GM23338 (cell line): ENCODE measurements around the gene OR10P1. TPM values are rescaled to one million over a fixed set of nuclear protein-coding genes. Genes with fewer than 3 reads are reported as not detected.

Source experiments
- ATAC-seq: fragments of 200-7000 bp; cut with Tn5 transposase; 3 replicates; pipeline ENCODE4 v1.9.1; 2020
- DNase-seq: peaks from one replicate; pipeline ENCODE4 v3.0.0-alpha.2; 2015; ENCODE audit warnings: low spot score
- H2AFZ ChIP-seq: fragments of 200-600 bp; sonication (generic); 2 replicates; pipeline ENCODE4 v1.8.0; 2016; ENCODE audit warnings: antibody characterized with exemption, mild to moderate bottlenecking, moderate library complexity
- H3F3A ChIP-seq: fragments of 200-600 bp; sonication (generic); replicated peaks from 2 replicates; pipeline ENCODE4 v1.8.0; 2017; ENCODE audit warnings: antibody characterized with exemption, mixed run types, low read depth
- H3K27ac ChIP-seq: fragments of 200-600 bp; sonication (generic); 2 replicates; pipeline ENCODE4 v1.6.1; 2016; ENCODE audit warnings: low read depth
- H3K27me3 ChIP-seq: fragments of 200-600 bp; sonication (generic); 2 replicates; pipeline ENCODE4 v1.8.0; 2016; ENCODE audit warnings: mild to moderate bottlenecking, mixed run types, moderate library complexity; ENCODE audit not compliant: insufficient read depth
- H3K36me3 ChIP-seq: fragments of 200-600 bp; sonication (generic); 2 replicates; pipeline ENCODE4 v1.8.0; 2016; ENCODE audit warnings: mild to moderate bottlenecking; ENCODE audit not compliant: insufficient read depth
- H3K4me1 ChIP-seq: fragments of 200-600 bp; sonication (generic); 2 replicates; pipeline ENCODE4 v1.8.0; 2016; ENCODE audit warnings: mild to moderate bottlenecking, moderate library complexity; ENCODE audit not compliant: insufficient read depth
- H3K4me2 ChIP-seq: fragments of 200-600 bp; sonication (generic); 2 replicates; pipeline ENCODE4 v1.7.1; 2017; ENCODE audit warnings: mixed run types
- H3K4me3 ChIP-seq: fragments of 200-600 bp; sonication (generic); 2 replicates; pipeline ENCODE4 v1.6.1; 2016; ENCODE audit warnings: mixed run types
- H3K79me2 ChIP-seq: fragments of 200-600 bp; sonication (generic); replicated peaks from 2 replicates; pipeline ENCODE4 v1.8.0; 2017; ENCODE audit warnings: mild to moderate bottlenecking; ENCODE audit not compliant: insufficient read depth
- H3K9me2 ChIP-seq: fragments of 200-600 bp; sonication (generic); 2 replicates; pipeline ENCODE4 v1.8.0; 2017; ENCODE audit not compliant: insufficient read depth
- H4K20me1 ChIP-seq: fragments of 200-600 bp; sonication (generic); replicated peaks from 2 replicates; pipeline ENCODE4 v1.8.0; 2017; ENCODE audit warnings: mild to moderate bottlenecking; ENCODE audit not compliant: insufficient read depth
- H3K27ac Mint-ChIP-seq: 2 replicates; pipeline ENCODE4 v1.8.0; 2020; ENCODE audit warnings: inconsistent platforms, mild to moderate bottlenecking, moderate library complexity, mixed read lengths
- H3K27me3 Mint-ChIP-seq: 3 replicates; pipeline ENCODE4 v1.8.0; 2022; ENCODE audit warnings: low read depth, mild to moderate bottlenecking, moderate library complexity, mixed read lengths, inconsistent platforms; ENCODE audit not compliant: insufficient read depth, poor library complexity
- H3K36me3 Mint-ChIP-seq: 3 replicates; pipeline ENCODE4 v1.8.0; 2021; ENCODE audit warnings: low read depth, mild to moderate bottlenecking, inconsistent platforms, moderate library complexity, mixed read lengths
- H3K4me1 Mint-ChIP-seq: 3 replicates; pipeline ENCODE4 v1.8.0; 2020; ENCODE audit warnings: mild to moderate bottlenecking, inconsistent platforms, mixed read lengths
- H3K4me3 Mint-ChIP-seq: 3 replicates; pipeline ENCODE4 v1.8.0; 2021; ENCODE audit warnings: moderate library complexity, mild to moderate bottlenecking, inconsistent platforms, mixed read lengths
- H3K9me3 Mint-ChIP-seq: 3 replicates; pipeline ENCODE4 v1.8.0; 2020; ENCODE audit warnings: moderate library complexity, mild to moderate bottlenecking, inconsistent platforms, mixed read lengths
- CREB1 ChIP-seq: fragments of 250-450 bp; sonication (Bioruptor Pico); IDR thresholded peaks from 2 replicates; pipeline ENCODE4 v1.5.0; 2020; ENCODE audit warnings: low read depth, mild to moderate bottlenecking, moderate library complexity
- EZH2phosphoT487 ChIP-seq: fragments of 200-600 bp; sonication (generic); IDR thresholded peaks from one replicate; pipeline ENCODE4 v1.8.1; 2018; ENCODE audit warnings: antibody characterized with exemption; ENCODE audit not compliant: unreplicated experiment
- NANOG ChIP-seq: IDR thresholded peaks from 2 replicates; pipeline ENCODE4 v1.6.1; 2016; ENCODE audit warnings: antibody characterized with exemption, borderline replicate concordance
- POLR2AphosphoS5 ChIP-seq: IDR thresholded peaks from 2 replicates; pipeline ENCODE4 v1.6.1; 2016; ENCODE audit warnings: antibody characterized with exemption, low read depth
- REST ChIP-seq: IDR thresholded peaks from one replicate; pipeline ENCODE4 v1.6.1; 2018; ENCODE audit warnings: antibody characterized with exemption; ENCODE audit not compliant: unreplicated experiment
- ZNF114 ChIP-seq: fragments of 250-450 bp; sonication (Bioruptor Pico); IDR thresholded peaks from 2 replicates; pipeline ENCODE4 v1.5.0; 2020; ENCODE audit warnings: mild to moderate bottlenecking, moderate library complexity
- ZNF331 ChIP-seq: fragments of 250-450 bp; sonication (Bioruptor Pico); IDR thresholded peaks from 2 replicates; pipeline ENCODE4 v1.5.0; 2020; ENCODE audit warnings: low read depth, mild to moderate bottlenecking, moderate library complexity
- ZNF462 ChIP-seq: fragments of 250-450 bp; sonication (Bioruptor Pico); IDR thresholded peaks from 2 replicates; pipeline ENCODE4 v1.5.0; 2020; ENCODE audit warnings: mild to moderate bottlenecking, moderate library complexity
- polyA plus RNA-seq: library from polyadenylated mRNA; unstranded; fragments of >200 nt; fragmentation: Nextera tagmentation; extraction: Ambion mirVana; gene quantifications from 2 replicates; pipeline ENCODE4 v1.2.1, GENCODE V29; 2016
- total RNA-seq: library from RNA; depleted of rRNA; stranded (reverse); fragments of >200 nt; shearing (Covaris generic); gene quantifications from 2 replicates; pipeline ENCODE4 v1.2.3, GENCODE V29; 2014

OR10P1 gene
- total and polyA plus RNA-seq, 2 experiments from 2014 or later: not detected

GRCh38 chr12:55682087-55682796 is 45.5 kb downstream of the OR10P1 start (continued):
- TF ChIP-seq ZNF462 (CRISPR knock-in tag): no peak
- TF ChIP-seq CREB1 (CRISPR knock-in tag): no peak
- TF ChIP-seq REST: no peak

GRCh38 chr12:55683676-55684075 is 47.0 kb downstream of the OR10P1 start:
- H3K4me3 Mint-ChIP-seq: no peak overlapping the region
- Histone ChIP-seq H4K20me1 (no peaks in the 10 kb centered on the region), H3K27ac (no peak overlapping the region), H2AFZ (no peak overlapping the region), H3K27me3 (no peaks in the 10 kb centered on the region), H3K79me2 (no peaks in the 10 kb centered on the region), H3K36me3 (no peaks in the 10 kb centered on the region; the same call in 1 of the 2 replicates), H3K9me2 (0 out of 2 replicates have a peak, but pooled peaks cover 2% of the 10 kb centered on the region), H3K4me3 (no peak overlapping the region), H3K4me2 (no peak overlapping the region), H3K4me1 (peaks cover 6% of the 10 kb centered on the region; the same call in 1 of the 2 replicates), H3F3A (no peaks in the 10 kb centered on the region)
- H3K27ac Mint-ChIP-seq: no peak overlapping the region
- peaks cover 13% of the 10 kb centered on the region for H3K4me1 Mint-ChIP-seq
- ATAC-seq (no peak), DNase-seq (no peak)
- peaks cover 18% of the 10 kb centered on the region for H3K36me3 Mint-ChIP-seq
- H3K27me3 Mint-ChIP-seq: peaks cover 24% of the 10 kb centered on the region
- H3K9me3 Mint-ChIP-seq: no peaks in the 10 kb centered on the region
- TF ChIP-seq ZNF331: no peak
- TF ChIP-seq ZNF114 (CRISPR knock-in tag): no peak
- no peak for TF ChIP-seq POLR2AphosphoS5
- TF ChIP-seq NANOG: no peak
- no peak for TF ChIP-seq EZH2phosphoT487
